Loucy (cell line): ENCODE results near the gene CHST5.

Source experiments
- H2AFZ ChIP-seq: fragments of 200-600 bp; sonication (generic); 2 replicates; pipeline ENCODE4 v1.6.0; 2016; ENCODE audit warnings: antibody characterized with exemption, mild to moderate bottlenecking, low read length, moderate library complexity
- H3F3A ChIP-seq: fragments of 200-600 bp; 2 replicates; pipeline ENCODE4 v1.6.0; 2016; ENCODE audit warnings: antibody characterized with exemption, low read depth, mild to moderate bottlenecking
- H3K27me3 ChIP-seq: fragments of 200-600 bp; sonication (generic); 2 replicates; pipeline ENCODE4 v1.6.1; 2014; ENCODE audit warnings: low read length, mild to moderate bottlenecking; ENCODE audit not compliant: insufficient read depth, poor library complexity, severe bottlenecking
- H3K36me3 ChIP-seq: fragments of 200-600 bp; sonication (generic); 2 replicates; pipeline ENCODE4 v1.6.1; 2016; ENCODE audit warnings: low read length; ENCODE audit not compliant: insufficient read depth
- H3K4me1 ChIP-seq: fragments of 200-600 bp; sonication (generic); 2 replicates; pipeline ENCODE4 v1.5.1; 2014; ENCODE audit warnings: low read length, mild to moderate bottlenecking; ENCODE audit not compliant: insufficient read depth, poor library complexity, severe bottlenecking
- H3K4me2 ChIP-seq: fragments of 200-600 bp; sonication (generic); 2 replicates; pipeline ENCODE4 v1.6.0; 2014; ENCODE audit warnings: antibody characterized with exemption, low read length, low read depth, mild to moderate bottlenecking; ENCODE audit not compliant: poor library complexity, severe bottlenecking
- H3K4me3 ChIP-seq: fragments of 200-600 bp; sonication (generic); 2 replicates; pipeline ENCODE4 v1.5.1; 2014; ENCODE audit warnings: low read length, mild to moderate bottlenecking, mixed read lengths; ENCODE audit not compliant: poor library complexity, severe bottlenecking
- H3K79me2 ChIP-seq: fragments of 200-600 bp; sonication (generic); 2 replicates; pipeline ENCODE4 v1.6.1; 2014; ENCODE audit warnings: low read length; ENCODE audit not compliant: insufficient read depth
- H3K9ac ChIP-seq: fragments of 200-600 bp; sonication (generic); 2 replicates; pipeline ENCODE4 v1.6.0; 2014; ENCODE audit warnings: mild to moderate bottlenecking, low read depth, low read length, moderate library complexity; ENCODE audit not compliant: poor library complexity, severe bottlenecking
- H3K9me2 ChIP-seq: fragments of 200-600 bp; sonication (generic); replicated peaks from 2 replicates; pipeline ENCODE4 v1.6.1; 2016; ENCODE audit warnings: low read depth, low read length, mixed read lengths
- H3K9me3 ChIP-seq: fragments of 200-600 bp; sonication (generic); 2 replicates; pipeline ENCODE4 v1.6.1; 2014; ENCODE audit warnings: mild to moderate bottlenecking, antibody characterized with exemption, low read length, low read depth; ENCODE audit not compliant: insufficient read depth
- H4K20me1 ChIP-seq: fragments of 200-600 bp; sonication (generic); 2 replicates; pipeline ENCODE4 v1.6.0; 2014; ENCODE audit warnings: antibody characterized with exemption, low read length, mild to moderate bottlenecking; ENCODE audit not compliant: insufficient read depth, poor library complexity, severe bottlenecking
- CTCF ChIP-seq: fragments of 200-600 bp; sonication (generic); conservative IDR thresholded peaks from 2 replicates; pipeline ENCODE4 v1.5.1; 2014; ENCODE audit warnings: mild to moderate bottlenecking, antibody characterized with exemption, low read length
- EZH2phosphoT487 ChIP-seq: fragments of 200-600 bp; IDR thresholded peaks from 2 replicates; pipeline ENCODE4 v1.6.1; 2018; ENCODE audit warnings: antibody characterized with exemption, mild to moderate bottlenecking, moderate library complexity, borderline replicate concordance

The CHST5 gene

GRCh38 chr16:75570396-75571065, 34.6 kb upstream of the CHST5 start:
- Histone ChIP-seq H4K20me1 (peaks cover 27% of the 10 kb centered on the region), H3K4me3 (no peak overlapping the region), H3K4me1 (peaks cover 38% of the 10 kb centered on the region), H3K4me2 (peak overlapping the region; percentile 91), H3K9me2 (no peaks in the 10 kb centered on the region), H3F3A (no peaks in the 10 kb centered on the region), H3K36me3 (peaks cover 37% of the 10 kb centered on the region; the same call in 1 of the 2 replicates), H3K79me2 (peaks cover 44% of the 10 kb centered on the region), H2AFZ (no peak overlapping the region), H3K9ac (no peak overlapping the region), H3K9me3 (no peaks in the 10 kb centered on the region), H3K27me3 (peaks cover 5% of the 10 kb centered on the region)
- TF ChIP-seq EZH2phosphoT487, result no peak
- no peak for TF ChIP-seq CTCF

- H3K36me3 ChIP-seq, result peaks cover 16% of the 10 kb centered on the region; the same call in 1 of the 2 replicates
Measured at GRCh38 chr16:75567911-75568310, 32.0 kb upstream of the CHST5 start.

GRCh38 chr16:75566758-75567255, 30.9 kb upstream of the CHST5 start:
- Histone ChIP-seq H3K4me3 (peak overlapping the region; percentile 79), H3K9ac (peak overlapping the region; percentile 87), H3K9me2 (no peaks in the 10 kb centered on the region), H3K9me3 (no peaks in the 10 kb centered on the region), H3K79me2 (peaks cover 38% of the 10 kb centered on the region), H3K27me3 (peaks cover 5% of the 10 kb centered on the region), H3K4me1 (peaks cover 40% of the 10 kb centered on the region), H3K4me2 (peak overlapping the region; percentile 91), H3F3A (no peaks in the 10 kb centered on the region), H3K36me3 (peaks cover 5% of the 10 kb centered on the region; the same call in 1 of the 2 replicates), H2AFZ (peak overlapping the region; percentile 92), H4K20me1 (peaks cover 27% of the 10 kb centered on the region)
- TF ChIP-seq CTCF, result no peak
- no peak for TF ChIP-seq EZH2phosphoT487

More at GRCh38 chr16:75567911-75568310, 32.0 kb upstream of the CHST5 start:
- Histone ChIP-seq H3F3A (no peaks in the 10 kb centered on the region), H3K9me3 (no peaks in the 10 kb centered on the region), H3K4me3 (peak overlapping the region; percentile 79), H3K4me2 (peak overlapping the region; percentile 91), H3K79me2 (peaks cover 38% of the 10 kb centered on the region), H2AFZ (no peak overlapping the region), H3K4me1 (peaks cover 42% of the 10 kb centered on the region), H4K20me1 (peaks cover 27% of the 10 kb centered on the region), H3K9ac (peak overlapping the region; percentile 87), H3K27me3 (peaks cover 5% of the 10 kb centered on the region), H3K9me2 (no peaks in the 10 kb centered on the region)
- TF ChIP-seq EZH2phosphoT487, result no peak
- no peak for TF ChIP-seq CTCF
